ENCODE results near the gene PLCB4. TPM values are rescaled to one million over a fixed set of nuclear protein-coding genes. Genes with fewer than 3 reads are reported as not detected.

The PLCB4 gene
- total RNA-seq, 1 experiment from 2014 or later: 10.1 TPM

DNA sequence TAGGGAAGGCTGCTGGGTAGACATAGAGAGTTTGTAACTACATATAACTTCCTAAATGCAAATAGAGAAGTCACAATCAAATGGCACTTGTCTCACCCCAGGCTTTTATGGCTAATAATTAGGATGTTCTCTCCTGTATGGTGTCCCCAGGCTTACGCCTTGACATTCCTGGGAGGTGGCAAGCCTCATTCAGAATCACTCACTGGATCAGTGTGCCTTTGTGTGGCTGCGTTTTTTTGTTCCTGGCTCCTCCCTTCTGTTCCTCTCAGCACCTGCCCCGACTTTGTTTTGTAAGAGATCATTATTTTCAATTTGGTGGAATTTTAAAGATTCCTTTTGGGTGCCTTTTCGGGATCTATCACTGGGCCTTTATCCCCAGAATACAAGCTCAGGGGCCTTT, 451.2 kb downstream of the PLCB4 start:
- H3K79me2 ChIP-seq (ENCODE audit: insufficient read depth, low read length): no peaks in the 10 kb centered on the region
- peaks cover 11% of the 10 kb centered on the region for H3K4me1 ChIP-seq (ENCODE audit: insufficient read depth, low read length)
- no peak overlapping the region for H3K9ac ChIP-seq (ENCODE audit: extremely low read depth, insufficient read length, low read length)
- H3T11ph ChIP-seq (ENCODE audit: low read length): no peak overlapping the region
- peaks cover 16% of the 10 kb centered on the region for H3K23me2 ChIP-seq (ENCODE audit: insufficient read length, low read depth, low read length, poor library complexity, severe bottlenecking)
- no CpG with 5 or more reads among the region's 4 CpGs for WGBS (ENCODE audit: extremely low coverage, insufficient read length, low lambda C conversion rate)
- no peak overlapping the region for H4K91ac ChIP-seq (ENCODE audit: insufficient read length, low read depth, low read length)
- Mint-ChIP-seq H3K36me3 (ENCODE audit: insufficient read depth in 1 of 3, low read depth in 3 of 3) (peaks cover 0 to 2% (median 0%) of the 10 kb centered on the region in 3 experiments; a peak in 2 of 7 replicates), H3K27me3 (ENCODE audit: low read depth) (peaks cover 83% of the 10 kb centered on the region), H3K4me3 (no peak overlapping the region), H3K27ac (no peak overlapping the region), H3K9me3 (peaks cover 0 to 3% of the 10 kb centered on the region in 2 experiments; a peak in 1 of 5 replicates), H3K4me1 (peaks cover 58 to 66% of the 10 kb centered on the region in 2 experiments)
- no peak for TF ChIP-seq CTCF (conservative IDR thresholded peaks at IDR 0.05)
- no peak overlapping the region for H3K56ac ChIP-seq (ENCODE audit: insufficient read length, low read depth, low read length)
- no peak overlapping the region for H3K14ac ChIP-seq (ENCODE audit: insufficient read depth, low read length)
- H2BK12ac ChIP-seq (ENCODE audit: insufficient read length, low read depth, low read length): no peak overlapping the region
- H3K4ac ChIP-seq (ENCODE audit: low read depth, low read length): no peak overlapping the region
- H3K9me3 ChIP-seq (ENCODE audit: control insufficient read depth, low read depth, low read length): no peaks in the 10 kb centered on the region
- H2BK20ac ChIP-seq (ENCODE audit: low read depth, low read length, poor library complexity, severe bottlenecking): no peak overlapping the region
- no peak overlapping the region for H3K23ac ChIP-seq (ENCODE audit: insufficient read length, low read depth, low read length)
- no peak overlapping the region for H4K5ac ChIP-seq (ENCODE audit: insufficient read length, low read depth, low read length)
- no peak for DNase-seq
- no peak overlapping the region for H2AK5ac ChIP-seq (ENCODE audit: insufficient read length, low read length)
- H3K27me3 ChIP-seq (ENCODE audit: insufficient read depth, low read length): peaks cover 39% of the 10 kb centered on the region; the same call in 1 of the 2 replicates
- H3K18ac ChIP-seq (ENCODE audit: insufficient read length, low read depth, low read length): no peak overlapping the region
- H3K79me1 ChIP-seq (ENCODE audit: insufficient read depth, low read depth, low read length, poor library complexity, severe bottlenecking): no peaks in the 10 kb centered on the region
- H4K8ac ChIP-seq (replicated peaks; ENCODE audit: insufficient read length, low read depth, low read length): no peak overlapping the region
- no peak overlapping the region for H3K27ac ChIP-seq (ENCODE audit: insufficient read length, low read depth, low read length)
- no peak overlapping the region for H2BK15ac ChIP-seq (ENCODE audit: low read depth, low read length)
- no peak overlapping the region for H3K4me2 ChIP-seq (ENCODE audit: insufficient read depth, insufficient read length, low read length)
- H2AFZ ChIP-seq (ENCODE audit: low read length): no peak overlapping the region
- H2BK5ac ChIP-seq (ENCODE audit: insufficient read length, low read length): no peak overlapping the region
- H4K20me1 ChIP-seq (ENCODE audit: control insufficient read depth, insufficient read depth, insufficient read length): no peaks in the 10 kb centered on the region
- no peak overlapping the region for H2BK120ac ChIP-seq (ENCODE audit: low read depth, low read length, poor library complexity, severe bottlenecking)
